ENCODE results near the gene ALKBH4.

GRCh38 chr7:102434039-102434486 lies 30.6 kb downstream of the ALKBH4 start:
- TF ChIP-seq CTCF (IDR thresholded peaks at IDR 0.05) (no peak), POLR2A (IDR thresholded peaks at IDR 0.05) (no peak)
